ENCODE results near the gene CLGN.

CLGN gene

GRCh38 chr4:140343303-140343702 lies 84.1 kb downstream of the CLGN start:
- Histone ChIP-seq H3K27ac (no peak overlapping the region), H3K27me3 (ENCODE audit: control insufficient read depth, insufficient read depth, low read length) (no peaks in the 10 kb centered on the region), H3K9me3 (ENCODE audit: control insufficient read depth, low read length) (no peaks in the 10 kb centered on the region), H3K79me2 (no peaks in the 10 kb centered on the region), H3K4me3 (ENCODE audit: low read depth, low read length) (peak overlapping the region; percentile 29), H2AFZ (peak overlapping the region; percentile 34), H3K4me2 (ENCODE audit: low read length) (peak overlapping the region; percentile 62), H3K36me3 (ENCODE audit: control insufficient read depth, insufficient read depth, low read length) (no peaks in the 10 kb centered on the region), H3K9ac (no peak overlapping the region), H3K4me1 (no peaks in the 10 kb centered on the region)
- TF ChIP-seq, protein P1, sequence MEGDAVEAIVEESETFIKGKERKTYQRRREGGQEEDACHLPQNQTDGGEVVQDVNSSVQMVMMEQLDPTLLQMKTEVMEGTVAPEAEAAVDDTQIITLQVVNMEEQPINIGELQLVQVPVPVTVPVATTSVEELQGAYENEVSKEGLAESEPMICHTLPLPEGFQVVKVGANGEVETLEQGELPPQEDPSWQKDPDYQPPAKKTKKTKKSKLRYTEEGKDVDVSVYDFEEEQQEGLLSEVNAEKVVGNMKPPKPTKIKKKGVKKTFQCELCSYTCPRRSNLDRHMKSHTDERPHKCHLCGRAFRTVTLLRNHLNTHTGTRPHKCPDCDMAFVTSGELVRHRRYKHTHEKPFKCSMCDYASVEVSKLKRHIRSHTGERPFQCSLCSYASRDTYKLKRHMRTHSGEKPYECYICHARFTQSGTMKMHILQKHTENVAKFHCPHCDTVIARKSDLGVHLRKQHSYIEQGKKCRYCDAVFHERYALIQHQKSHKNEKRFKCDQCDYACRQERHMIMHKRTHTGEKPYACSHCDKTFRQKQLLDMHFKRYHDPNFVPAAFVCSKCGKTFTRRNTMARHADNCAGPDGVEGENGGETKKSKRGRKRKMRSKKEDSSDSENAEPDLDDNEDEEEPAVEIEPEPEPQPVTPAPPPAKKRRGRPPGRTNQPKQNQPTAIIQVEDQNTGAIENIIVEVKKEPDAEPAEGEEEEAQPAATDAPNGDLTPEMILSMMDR (IDR thresholded peaks at IDR 0.05), result no peak

DNA sequence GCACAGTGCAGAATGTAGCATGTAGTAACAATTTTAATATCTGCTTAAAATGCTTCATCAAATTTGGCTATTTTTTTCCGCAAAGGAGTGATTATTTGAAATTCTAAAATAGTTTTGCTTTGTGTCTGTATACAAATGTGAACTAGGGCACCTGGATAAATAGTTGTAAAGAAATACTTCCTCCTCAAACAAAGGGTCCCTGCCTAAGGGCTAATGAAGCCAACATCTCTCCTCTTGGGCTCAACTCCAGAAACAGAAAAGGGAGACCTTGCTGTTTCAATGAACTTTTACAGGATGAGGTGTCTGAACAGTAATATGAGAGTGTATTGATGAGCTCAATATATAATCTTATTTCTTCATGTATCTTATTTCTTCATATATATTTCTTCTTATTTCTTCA lies 84.8 kb downstream of the CLGN start:
- H2AFZ ChIP-seq, result no peak overlapping the region
- no peaks in the 10 kb centered on the region for H3K27me3 ChIP-seq (ENCODE audit: control insufficient read depth, insufficient read depth, low read length)
- TF ChIP-seq, protein P1 (IDR thresholded peaks at IDR 0.05), result no peak
- no peak overlapping the region for H3K9ac ChIP-seq
- H3K9me3 ChIP-seq (ENCODE audit: control insufficient read depth, low read length), result no peaks in the 10 kb centered on the region
- H3K4me1 ChIP-seq, result no peaks in the 10 kb centered on the region
- no peak overlapping the region for H3K4me3 ChIP-seq (ENCODE audit: low read depth, low read length)
- H3K4me2 ChIP-seq (ENCODE audit: low read length), result no peak overlapping the region
- H3K79me2 ChIP-seq, result no peaks in the 10 kb centered on the region
- no peak overlapping the region for H3K27ac ChIP-seq
- no peaks in the 10 kb centered on the region for H3K36me3 ChIP-seq (ENCODE audit: control insufficient read depth, insufficient read depth, low read length)

Data from parathyroid adenoma (tissue), 2 donors.